GM21360 (cell line): ENCODE results near the gene DPEP2NB.
"Not testable (repeated sequence)": the region's sequence is repeated elsewhere in the genome, so short reads cannot be mapped to it uniquely, and the experiment has no call there.

Source experiments
- ATAC-seq: cut with Tn5 transposase; IDR thresholded peaks from one replicate; pipeline ENCODE4 v1.9.1; 2021; ENCODE audit warnings: mild to moderate bottlenecking, moderate library complexity; ENCODE audit not compliant: unreplicated experiment

DPEP2NB gene

GRCh38 chr16:68015681-68016080 is at the start of gene DPEP2NB:
Gene DPEP2NB (minus strand): TSS chr16:68015911. CDS start chr16:68015770, 141 bp downstream.
- ATAC-seq, result no peak

- no peak for ATAC-seq
Observed at GRCh38 chr16:68064791-68065365, 49.2 kb upstream of the DPEP2NB start.

DNA sequence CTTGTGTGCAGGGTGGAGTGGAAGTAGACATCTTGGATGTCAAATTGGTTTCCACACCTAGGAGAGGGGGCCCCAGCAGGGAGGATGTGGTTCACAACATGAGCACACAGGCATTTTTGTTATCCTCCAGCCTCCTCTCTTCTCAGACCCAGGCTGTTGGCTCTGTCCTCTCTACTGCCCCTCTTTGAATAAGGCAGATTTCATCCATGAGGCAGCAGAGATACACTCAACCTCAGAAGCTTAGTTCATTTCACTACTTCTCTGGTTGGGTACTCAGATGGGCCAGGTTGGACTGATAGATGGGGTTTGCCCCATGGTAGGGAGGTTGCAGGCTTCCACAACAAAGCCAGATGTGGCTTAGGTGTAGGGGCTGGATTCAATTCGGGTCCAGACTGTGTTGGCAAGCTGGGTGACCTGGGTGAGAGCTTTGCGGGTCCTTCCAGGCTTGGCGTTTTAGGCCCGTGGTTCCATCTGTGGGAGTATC is 47.2 kb upstream of the DPEP2NB start:
- no peak for ATAC-seq

- no peak for ATAC-seq
Observed at GRCh38 chr16:68061396-68061795, 45.7 kb upstream of the DPEP2NB start.

DNA sequence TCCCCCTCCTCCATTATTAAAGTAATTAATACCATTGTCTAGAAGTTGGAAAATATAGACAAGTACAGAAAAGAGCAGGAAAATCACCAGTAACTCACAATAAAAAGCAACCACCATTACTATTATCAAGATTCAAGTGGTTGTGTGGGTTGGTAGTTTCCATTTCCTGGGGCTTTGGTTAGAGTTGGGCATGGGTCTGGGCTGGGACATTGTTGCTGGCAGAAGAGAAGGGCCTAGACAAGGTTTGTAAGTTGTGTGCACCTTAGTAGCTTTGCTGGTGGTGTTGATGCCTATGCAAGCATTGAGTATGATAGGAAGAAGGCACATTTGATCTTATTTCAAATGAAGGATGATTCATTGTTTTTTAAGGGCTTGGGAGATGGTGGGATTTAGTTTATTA is 44.1 kb upstream of the DPEP2NB start:
- ATAC-seq, result no peak

DNA sequence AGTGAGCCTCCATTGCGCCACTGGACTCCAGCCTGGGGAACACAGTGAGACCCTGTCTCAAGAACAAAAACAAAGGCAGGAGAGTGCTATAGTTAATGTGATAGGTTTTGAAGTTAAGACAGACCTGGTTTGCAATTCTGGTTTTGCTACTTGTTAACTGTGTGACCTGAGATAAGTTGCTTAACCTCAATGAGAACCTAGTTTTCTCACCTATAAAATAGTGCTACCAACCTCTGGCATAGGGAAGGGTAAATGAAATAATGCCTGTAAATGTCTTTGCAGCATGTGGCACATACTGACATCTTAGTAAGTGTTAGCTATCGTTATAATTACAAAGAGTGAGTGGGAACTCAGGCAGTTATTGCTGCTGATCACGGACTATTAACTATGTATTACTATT is 39.7 kb upstream of the DPEP2NB start:
- ATAC-seq, result no peak

- ATAC-seq, result no peak
Observed at GRCh38 chr16:68049449-68049848, 33.7 kb upstream of the DPEP2NB start.

DNA sequence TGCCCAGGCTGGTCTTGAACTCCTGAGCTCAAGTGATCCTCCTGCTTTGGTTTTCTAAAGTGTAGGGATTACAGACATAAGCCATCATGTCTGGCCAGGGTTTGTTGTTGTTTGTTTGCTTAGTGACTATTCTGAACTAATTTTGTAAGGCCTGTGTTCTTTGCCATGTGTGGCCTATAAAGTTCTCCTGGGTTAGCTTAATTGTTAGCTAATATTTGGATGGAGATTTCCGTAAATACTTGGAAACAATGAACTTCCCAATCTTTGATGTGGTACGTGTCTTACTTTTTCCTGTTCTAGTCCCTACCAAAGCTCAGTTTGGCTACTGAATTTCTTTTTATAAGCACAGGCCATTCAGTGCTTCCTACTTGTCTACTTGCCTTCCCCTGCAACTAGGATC is 32.3 kb upstream of the DPEP2NB start:
- no peak for ATAC-seq

GRCh38 chr16:68046106-68046505 is 30.4 kb upstream of the DPEP2NB start:
- no peak for ATAC-seq

GRCh38 chr16:68041783-68042182 is 26.1 kb upstream of the DPEP2NB start:
- no peak for ATAC-seq

GRCh38 chr16:68040506-68041288 is 25.0 kb upstream of the DPEP2NB start:
- peak; percentile 64 for ATAC-seq

- ATAC-seq, result no peak
Observed at GRCh38 chr16:68037841-68038597, 22.3 kb upstream of the DPEP2NB start.

DNA sequence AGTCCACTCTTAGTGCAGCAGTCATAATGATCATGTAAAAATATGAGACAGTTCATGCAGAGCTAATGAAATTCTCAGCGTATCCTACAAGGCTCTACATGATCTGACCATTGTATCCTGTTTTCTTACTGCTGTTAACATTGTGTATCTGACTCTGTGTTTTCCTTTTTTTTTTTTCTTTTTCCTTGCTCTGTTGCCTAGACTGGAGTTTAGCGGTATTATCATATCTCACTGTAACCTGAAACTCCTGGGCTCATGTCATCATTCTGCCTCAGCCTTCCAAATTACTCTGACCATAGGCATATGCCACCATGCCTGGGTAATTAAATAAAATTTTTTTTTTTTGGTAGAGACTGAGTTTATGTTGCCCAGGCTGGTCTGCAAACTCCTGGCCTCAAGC is 19.5 kb upstream of the DPEP2NB start:
- no peak for ATAC-seq

DNA sequence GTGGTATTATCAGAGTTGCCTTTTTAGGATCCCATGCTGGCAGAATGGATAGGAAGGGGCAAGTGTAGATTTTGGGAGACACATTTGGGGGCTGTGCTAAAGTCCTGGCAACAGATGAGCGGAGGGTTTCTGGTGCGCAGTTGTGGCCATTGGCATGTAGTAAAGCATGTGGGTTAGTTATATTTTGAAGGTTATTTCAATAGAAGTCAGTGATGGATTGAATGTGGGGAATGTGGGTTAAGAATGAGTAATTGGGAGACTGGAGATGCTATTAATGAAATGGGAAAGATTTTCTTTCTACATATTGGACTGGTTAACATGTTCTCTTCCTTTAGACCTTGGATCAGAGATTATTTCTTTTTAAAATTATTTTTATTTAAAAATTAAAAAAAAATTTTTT is 17.4 kb upstream of the DPEP2NB start:
- ATAC-seq, result no peak

GRCh38 chr16:68031951-68032350 is 16.2 kb upstream of the DPEP2NB start:
- no peak for ATAC-seq

GRCh38 chr16:68030108-68030507 is 14.4 kb upstream of the DPEP2NB start:
- ATAC-seq, result not testable (repeated sequence)

DNA sequence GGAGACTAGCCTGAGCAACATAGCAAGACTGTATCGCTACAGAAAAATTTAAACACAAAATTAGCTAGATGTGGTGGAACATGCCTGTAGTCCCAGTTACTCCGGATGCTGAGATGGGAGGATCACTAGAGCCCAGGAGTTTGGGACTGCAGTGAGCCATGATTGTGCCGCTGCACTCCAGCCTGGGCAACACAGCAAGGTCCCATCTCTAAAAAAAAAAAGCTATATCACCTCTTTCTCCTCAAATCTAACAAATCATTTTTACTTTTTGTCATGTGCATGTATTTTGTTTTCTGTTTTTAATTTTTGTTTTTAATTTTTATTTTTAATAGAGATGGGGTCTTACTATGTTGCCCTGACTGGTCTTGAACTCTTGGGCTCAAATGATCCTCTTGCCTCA is 13.3 kb upstream of the DPEP2NB start:
- ATAC-seq, result no peak

- peak; percentile 66 for ATAC-seq
Observed at GRCh38 chr16:68022728-68023537, 7.2 kb upstream of the DPEP2NB start, which contains the start of the genes DDX28 and DUS2. Gene DDX28 (minus strand): TSS chr16:68023232. CDS start chr16:68023202, 30 bp downstream. Gene DUS2 (plus strand): TSS chr16:68023284. CDS start chr16:68038024, 14,740 bp downstream.

DNA sequence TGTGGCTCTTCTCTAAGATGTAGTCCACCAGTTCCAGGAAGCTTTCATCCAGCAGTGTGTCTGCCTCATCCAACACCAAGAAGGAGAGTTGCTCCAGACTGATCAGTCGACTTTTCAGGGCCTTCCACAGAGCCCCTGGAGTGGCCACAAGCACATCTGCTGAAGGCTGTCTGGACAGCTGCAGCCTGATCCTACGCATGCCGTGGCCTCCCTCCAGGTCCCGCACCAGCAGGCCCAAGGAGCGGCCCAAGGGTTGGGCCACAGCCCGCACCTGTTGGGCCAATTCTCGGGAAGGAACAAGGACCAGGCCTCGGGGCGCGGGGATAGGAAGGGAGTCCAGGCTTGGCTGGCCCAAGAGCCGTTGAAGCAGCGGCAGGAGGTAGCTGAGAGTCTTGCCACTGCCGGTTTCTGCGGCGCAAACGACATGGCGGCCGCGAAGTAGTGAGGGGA is 6.6 kb upstream of the DPEP2NB start:
- no peak for ATAC-seq

GRCh38 chr16:68021490-68021889 is 5.8 kb upstream of the DPEP2NB start:
- no peak for ATAC-seq
